Liver (tissue), 9 donors: ENCODE measurements around the gene OR2V1. TPM values are rescaled to one million over a fixed set of nuclear protein-coding genes. Genes with fewer than 3 reads are reported as not detected.

Experiments
- DNase-seq: peaks from one replicate; pipeline ENCODE4 v3.0.0-alpha.2; 2017; ENCODE audit warnings: low spot score
- H3K27ac ChIP-seq, 2 donors: one replicate each; pipeline ENCODE4 v1.7.0; 2013; ENCODE audit warnings: inconsistent platforms in 2 of 2, low read length in 2 of 2, control low read depth in 1 of 2, low read depth in 1 of 2, mild to moderate bottlenecking in 1 of 2
- H3K27me3 ChIP-seq, 4 donors: one replicate each; pipeline versions ENCODE4 v1.6.1 to v1.7.0; 2013; ENCODE audit warnings: low read length in 3 of 4, inconsistent platforms in 1 of 4, mild to moderate bottlenecking in 1 of 4, moderate library complexity in 1 of 4; ENCODE audit not compliant: control insufficient read depth in 4 of 4, insufficient read depth in 4 of 4
- H3K36me3 ChIP-seq, 4 donors: one replicate each; pipeline versions ENCODE4 v1.6.1 to v1.7.0; 2013; ENCODE audit warnings: low read length in 3 of 4, mild to moderate bottlenecking in 3 of 4, low read depth in 1 of 4, moderate library complexity in 1 of 4; ENCODE audit not compliant: control insufficient read depth in 4 of 4, insufficient read depth in 3 of 4
- H3K4me1 ChIP-seq, 4 donors: one replicate each; pipeline versions ENCODE4 v1.6.1 to v1.7.0; 2013; ENCODE audit warnings: low read length in 3 of 4, mild to moderate bottlenecking in 3 of 4, moderate library complexity in 1 of 4; ENCODE audit not compliant: control insufficient read depth in 4 of 4, insufficient read depth in 4 of 4
- H3K4me3 ChIP-seq, 3 donors: one replicate each; pipeline versions ENCODE4 v1.6.1 to v1.7.0; 2013; ENCODE audit warnings: low read length in 3 of 3, control low read depth in 1 of 3, low read depth in 1 of 3, mild to moderate bottlenecking in 1 of 3
- H3K9ac ChIP-seq, 2 donors: one replicate each; pipeline ENCODE4 v1.7.0; 2013; ENCODE audit warnings: low read length in 2 of 2, mild to moderate bottlenecking in 2 of 2, moderate library complexity in 2 of 2, control low read depth in 1 of 2, low read depth in 1 of 2
- H3K9me3 ChIP-seq, 4 donors: one replicate each; pipeline versions ENCODE4 v1.6.1 to v1.7.0; 2013; ENCODE audit warnings: low read length in 3 of 4; ENCODE audit not compliant: control insufficient read depth in 4 of 4
- ATF3 ChIP-seq: IDR thresholded peaks from 2 replicates; pipeline ENCODE4 v1.6.1; 2016; ENCODE audit warnings: antibody characterized with exemption
- EGR1 ChIP-seq, 2 donors: IDR thresholded peaks; 2 replicates each; pipeline ENCODE4 v1.6.1; 2016 to 2018; ENCODE audit warnings: antibody characterized with exemption in 2 of 2, low read depth in 2 of 2
- FOXA1 ChIP-seq: IDR thresholded peaks from 2 replicates; pipeline ENCODE4 v1.6.1; 2016; ENCODE audit warnings: antibody characterized with exemption
- FOXA2 ChIP-seq: IDR thresholded peaks from 2 replicates; pipeline ENCODE4 v1.6.1; 2016; ENCODE audit warnings: antibody characterized with exemption
- GABPA ChIP-seq, 2 donors: IDR thresholded peaks in 1 of 2; conservative IDR thresholded peaks in 1 of 2; 2 replicates each; pipeline ENCODE4 v1.6.1; 2016; ENCODE audit warnings: antibody characterized with exemption in 2 of 2, mild to moderate bottlenecking in 1 of 2, moderate library complexity in 1 of 2
- HNF4A ChIP-seq, 2 donors: conservative IDR thresholded peaks; 2 replicates each; pipeline ENCODE4 v1.6.1; 2016; ENCODE audit warnings: antibody characterized with exemption in 2 of 2, mild to moderate bottlenecking in 2 of 2
- HNF4G ChIP-seq: IDR thresholded peaks from 2 replicates; pipeline ENCODE4 v1.6.1; 2016; ENCODE audit warnings: antibody characterized with exemption
- MAX ChIP-seq: IDR thresholded peaks from 2 replicates; pipeline ENCODE4 v1.6.1; 2016; ENCODE audit warnings: antibody characterized with exemption
- RAD21 ChIP-seq, 2 donors: IDR thresholded peaks; 2 replicates each; pipeline ENCODE4 v1.6.1; 2016; ENCODE audit warnings: antibody characterized with exemption in 2 of 2, mild to moderate bottlenecking in 2 of 2
- REST ChIP-seq: IDR thresholded peaks from 2 replicates; pipeline ENCODE4 v1.6.1; 2016; ENCODE audit warnings: antibody characterized with exemption, mild to moderate bottlenecking
- SP1 ChIP-seq: IDR thresholded peaks from 2 replicates; pipeline ENCODE4 v1.6.1; 2018; ENCODE audit warnings: antibody characterized with exemption, mild to moderate bottlenecking
- TAF1 ChIP-seq: conservative IDR thresholded peaks from 2 replicates; pipeline ENCODE4 v1.6.1; 2016; ENCODE audit warnings: antibody characterized with exemption, mild to moderate bottlenecking
- ZBTB33 ChIP-seq: IDR thresholded peaks from 2 replicates; pipeline ENCODE4 v1.6.1; 2016; ENCODE audit warnings: antibody characterized with exemption
- WGBS: extraction: QIAGEN DNeasy Blood & Tissue Kit; methylation state at CpG from one replicate; pipeline ENCODE4 v1.1.7; 2013; 5-methylcytosine and 5-hydroxymethylcytosine counted together
- polyA plus RNA-seq, 2 donors: library from polyadenylated mRNA; stranded (reverse) in 1 of 2; unstranded in 1 of 2; fragments of 200-250 nt in 1 of 2; fragments of >200 nt in 1 of 2; fragmentation: Nextera tagmentation in 1 of 2; extraction: Ambion mirVana in 1 of 2; gene quantifications; one replicate each; pipeline versions ENCODE4 v1.2.1 to v1.2.3, GENCODE V29; 2013 to 2015
- total RNA-seq, 2 donors: library from RNA; depleted of rRNA; stranded (reverse); fragments of >200 nt; gene quantifications; one replicate each; pipeline ENCODE4 v1.2.3, GENCODE V29; 2014
- donor health status: healthy.
- donor health status: healthy.
- donor health status: healthy.
- donor health status: healthy.
- donor health status: healthy.

The OR2V1 gene
- total and polyA plus RNA-seq, 4 donors: not detected

- H3K9me3 ChIP-seq: peaks cover 0 to 3% (median 1%) of the 10 kb centered on the region in 4 donors
- H3K4me1 ChIP-seq: no peaks in the 10 kb centered on the region
- no peak for DNase-seq
- H3K27ac ChIP-seq: no peak overlapping the region
- no peak overlapping the region for H3K9ac ChIP-seq
- H3K27me3 ChIP-seq: peaks cover 0 to 2% (median 0%) of the 10 kb centered on the region in 4 donors
- WGBS: 50% methylated on average over 11 of the region's 11 CpGs
- no peak overlapping the region for H3K4me3 ChIP-seq
- no peaks in the 10 kb centered on the region for H3K36me3 ChIP-seq
- TF ChIP-seq HNF4A (conservative IDR thresholded peaks at IDR 0.05) (no peak), SP1 (no peak), HNF4G (no peak)
Measured at GRCh38 chr5:181109489-181110013, 21.4 kb downstream of the OR2V1 start.

- H3K36me3 ChIP-seq: no peaks in the 10 kb centered on the region
- TF ChIP-seq TAF1 (no peak), ZBTB33 (no peak), MAX (no peak), FOXA2 (no peak)
- WGBS: 69% methylated on average over 14 of the region's 14 CpGs
- DNase-seq: no peak
- no peak overlapping the region for H3K27ac ChIP-seq
- H3K9ac ChIP-seq: no peak overlapping the region
- no peak overlapping the region for H3K4me3 ChIP-seq
- H3K9me3 ChIP-seq: peaks cover 0 to under 1% (median 0%) of the 10 kb centered on the region in 4 donors
- H3K4me1 ChIP-seq: no peaks in the 10 kb centered on the region
- peaks cover 0 to 2% (median 0%) of the 10 kb centered on the region in 4 donors for H3K27me3 ChIP-seq
Measured at GRCh38 chr5:181108578-181109165, 22.3 kb downstream of the OR2V1 start.

- H3K27ac ChIP-seq: no peak overlapping the region
- TF ChIP-seq RAD21 (IDR thresholded peaks at IDR 0.05) (no peak), GABPA (IDR thresholded peaks at IDR 0.05 in 1 of 2, conservative IDR thresholded peaks at IDR 0.05 in 1 of 2) (no peak), ATF3 (no peak), REST (no peak), FOXA1 (no peak), SP1 (no peak), MAX (no peak), EGR1 (IDR thresholded peaks at IDR 0.05; ENCODE audit: low read depth in 2 of 2) (no peak)
- H3K27me3 ChIP-seq: peaks cover 0 to 2% (median 0%) of the 10 kb centered on the region in 4 donors
- 69% methylated on average over 9 of the region's 9 CpGs for WGBS
- no peak overlapping the region for H3K9ac ChIP-seq
- H3K4me3 ChIP-seq: no peak overlapping the region
- no peaks in the 10 kb centered on the region for H3K36me3 ChIP-seq
- H3K4me1 ChIP-seq: no peaks in the 10 kb centered on the region
- no peaks in the 10 kb centered on the region for H3K9me3 ChIP-seq
- DNase-seq: peak; percentile 62
Measured at GRCh38 chr5:181107699-181108098, 23.3 kb downstream of the OR2V1 start.
